LHCN-M2 (cell line): Measurements from ENCODE around the gene HDAC4. TPM values are rescaled to one million over a fixed set of nuclear protein-coding genes. Genes with fewer than 3 reads are reported as not detected.

Source experiments
- DNase-seq: peaks from one replicate; pipeline ENCODE4 v3.0.0-alpha.2; 2012; ENCODE audit warnings: low read depth
- total RNA-seq: library from RNA; depleted of rRNA; stranded (reverse); fragments of >200 nt; gene quantifications from 2 replicates; pipeline ENCODE4 v1.2.3, GENCODE V29; 2014

The HDAC4 gene
- total RNA-seq, 1 experiment from 2014 or later: 26.8 TPM

DNA sequence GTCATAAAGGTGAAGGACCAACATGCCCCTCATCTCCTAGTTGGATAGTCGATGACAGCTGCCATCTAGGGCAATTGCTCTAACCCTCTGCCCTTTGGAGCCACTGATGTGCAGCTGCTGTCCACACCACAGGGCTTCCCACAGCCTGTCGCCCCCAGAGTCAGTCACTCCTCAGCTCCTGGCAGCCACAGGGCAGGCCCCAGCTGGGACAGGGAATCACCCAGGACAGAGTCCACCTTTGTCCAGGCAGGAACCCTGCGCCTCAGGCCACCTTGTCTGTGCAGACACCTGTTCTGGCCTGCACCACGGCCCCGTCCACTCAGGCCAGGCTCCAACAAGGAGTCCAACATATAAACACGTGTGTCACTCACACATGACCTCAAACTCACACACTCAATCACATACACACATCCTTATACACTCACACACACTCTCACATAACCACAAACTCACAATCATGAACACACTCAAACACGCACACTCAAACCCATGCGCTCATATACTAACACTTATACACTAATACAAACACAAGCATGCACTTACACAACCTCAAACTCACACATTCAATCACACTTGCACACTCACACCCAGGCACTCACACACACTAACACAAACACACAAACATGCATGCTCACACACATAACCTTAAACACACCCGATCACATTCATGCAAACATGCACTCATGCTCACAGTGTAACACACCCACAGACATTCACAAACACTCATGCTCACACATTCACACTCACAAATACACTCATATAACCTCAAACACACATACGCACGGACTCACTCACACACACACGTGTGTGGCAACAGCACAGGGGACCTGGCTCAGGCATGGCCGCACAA, 29.7 kb downstream of the HDAC4 start:
- peak; percentile 56 for DNase-seq

DNA sequence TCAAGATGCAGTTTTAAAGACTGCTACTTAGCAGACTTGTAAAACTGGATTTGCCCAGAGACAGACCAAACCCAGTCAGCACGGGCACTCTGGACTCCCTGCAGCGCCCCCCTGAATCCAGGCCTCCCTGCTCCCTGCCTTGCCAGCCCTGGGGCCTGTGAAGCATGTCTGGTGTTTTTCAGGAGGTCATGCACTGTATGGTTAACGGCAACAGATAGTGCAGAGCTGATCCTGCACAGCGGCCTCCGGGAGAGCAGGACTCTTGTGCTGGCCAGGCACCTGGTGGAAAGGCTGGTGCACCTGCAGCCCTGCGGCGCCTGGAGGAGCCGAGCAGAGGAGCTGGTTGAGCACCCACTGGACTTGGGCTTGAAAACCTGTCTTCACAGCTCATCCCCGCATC, 30.4 kb downstream of the HDAC4 start:
- DNase-seq: no peak

DNA sequence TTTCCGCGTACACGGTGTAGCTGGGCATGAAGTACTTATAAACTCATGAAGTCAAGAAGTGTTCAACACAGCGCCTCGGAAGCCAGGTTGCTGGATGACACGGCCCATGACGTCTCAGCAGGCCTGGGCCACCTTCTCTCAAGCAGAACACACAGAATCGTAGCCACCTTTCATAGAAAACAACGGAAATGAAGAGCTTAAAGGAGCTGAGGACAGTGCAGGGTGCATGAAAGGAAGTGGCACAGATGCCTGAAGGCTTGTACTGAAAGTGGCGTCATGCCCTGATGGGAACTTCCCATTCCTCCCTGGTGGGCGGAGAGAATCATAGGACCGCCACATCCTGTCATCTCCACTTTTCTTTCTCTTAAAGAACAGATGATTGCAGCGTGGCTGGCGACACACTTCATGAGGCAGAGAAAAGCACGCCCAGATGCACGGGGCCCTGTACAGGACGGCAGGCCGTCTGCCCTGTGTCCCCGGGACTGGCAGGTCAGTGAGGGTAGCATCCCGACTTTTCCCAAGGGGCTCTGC, 31.1 kb downstream of the HDAC4 start:
- DNase-seq: no peak

DNA sequence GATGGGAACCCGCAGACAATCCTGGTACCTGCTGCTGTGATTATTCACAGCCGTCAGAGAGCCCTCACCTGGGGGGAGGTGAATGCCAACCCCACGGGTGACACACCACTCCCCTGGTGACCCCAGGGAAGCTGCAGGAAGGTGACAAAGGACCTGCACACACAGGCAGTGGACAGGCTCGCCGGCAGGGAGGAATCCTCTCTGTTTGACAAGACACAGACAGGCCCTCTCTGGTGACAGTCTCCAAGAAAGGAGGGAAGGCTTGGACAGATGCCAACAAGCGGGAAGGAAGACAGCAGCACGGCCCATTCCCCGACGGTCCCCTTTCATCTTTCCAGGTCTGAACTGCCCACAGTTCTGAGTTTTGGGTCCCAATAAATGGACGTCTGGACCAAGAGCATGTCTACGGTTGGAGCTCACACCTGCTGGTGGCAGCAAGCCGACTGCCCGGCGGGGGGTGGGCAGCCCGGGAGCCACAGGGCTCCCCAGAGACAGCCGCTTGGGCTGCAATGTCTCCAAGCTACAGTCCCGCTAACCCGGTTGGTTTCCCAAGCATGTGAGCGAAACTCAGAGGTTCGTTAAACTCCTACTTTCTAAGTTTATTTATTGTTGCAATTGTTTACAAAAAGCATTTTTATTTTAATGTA, 31.8 kb downstream of the HDAC4 start:
- no peak for DNase-seq

DNA sequence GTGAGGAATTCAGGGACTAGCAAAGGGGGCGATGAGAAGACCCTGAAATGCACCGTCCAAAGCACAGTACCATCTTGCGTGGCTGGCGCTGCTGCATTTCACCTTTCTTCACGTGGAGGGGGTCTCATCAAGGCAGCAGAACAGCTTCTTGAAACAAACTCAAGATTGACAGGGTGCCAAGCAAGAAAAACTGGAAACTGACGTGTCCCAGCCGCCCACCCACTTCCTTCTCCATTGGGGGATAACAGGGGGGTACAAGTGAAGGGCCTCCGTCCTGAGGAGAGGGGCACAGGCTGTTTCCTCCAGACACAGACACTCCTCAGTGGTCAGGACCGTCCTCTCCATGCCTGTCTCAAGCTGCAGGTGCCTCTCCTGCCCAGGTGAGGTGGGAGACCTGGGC, 32.5 kb downstream of the HDAC4 start:
- DNase-seq: no peak

DNA sequence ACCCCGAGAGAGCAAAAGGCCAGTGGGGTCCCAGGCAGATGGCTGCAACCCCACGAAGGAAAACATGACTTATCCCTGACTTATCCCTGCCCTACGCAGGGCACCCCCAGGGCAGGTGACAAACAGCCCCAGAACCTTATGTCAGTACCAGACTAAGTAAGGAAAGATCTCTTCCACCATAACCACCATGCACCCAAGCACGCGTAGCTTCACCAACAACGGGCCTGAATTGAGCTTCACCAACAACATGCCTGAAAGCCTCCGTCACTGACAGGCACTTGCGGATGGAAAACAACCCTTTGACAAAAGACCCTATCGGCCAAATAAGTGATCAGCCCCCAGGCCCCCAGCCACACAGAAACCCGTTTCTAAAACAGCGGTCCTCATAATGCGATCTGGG, 34.1 kb downstream of the HDAC4 start:
- DNase-seq: no peak

DNA sequence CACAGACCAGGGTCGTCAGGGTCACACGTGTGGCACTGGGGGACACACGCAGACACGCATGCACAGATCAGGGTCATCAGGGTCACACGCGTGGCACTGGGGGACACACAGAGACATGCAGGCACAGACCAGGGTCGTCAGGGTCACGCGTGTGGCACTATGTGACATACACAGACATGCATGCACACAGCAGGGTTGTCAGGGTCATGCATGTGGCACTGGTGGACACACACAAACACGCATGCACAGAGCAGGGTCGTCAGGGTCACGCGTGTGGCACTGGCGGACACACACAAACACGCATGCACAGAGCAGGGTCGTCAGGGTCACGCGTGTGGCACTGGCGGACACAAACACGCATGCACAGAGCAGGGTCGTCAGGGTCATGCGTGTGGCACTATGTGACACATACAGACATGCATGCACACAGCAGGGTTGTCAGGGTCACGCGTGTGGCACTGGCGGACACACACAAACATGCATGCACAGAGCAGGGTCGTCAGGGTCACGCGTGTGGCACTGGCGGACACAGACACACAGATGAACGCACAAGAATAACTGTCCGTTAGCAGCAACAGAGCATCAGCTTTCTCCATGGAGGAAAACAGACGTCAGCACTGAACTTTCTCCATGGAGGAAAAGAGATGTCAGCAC, 34.9 kb downstream of the HDAC4 start:
- DNase-seq: no peak

DNA sequence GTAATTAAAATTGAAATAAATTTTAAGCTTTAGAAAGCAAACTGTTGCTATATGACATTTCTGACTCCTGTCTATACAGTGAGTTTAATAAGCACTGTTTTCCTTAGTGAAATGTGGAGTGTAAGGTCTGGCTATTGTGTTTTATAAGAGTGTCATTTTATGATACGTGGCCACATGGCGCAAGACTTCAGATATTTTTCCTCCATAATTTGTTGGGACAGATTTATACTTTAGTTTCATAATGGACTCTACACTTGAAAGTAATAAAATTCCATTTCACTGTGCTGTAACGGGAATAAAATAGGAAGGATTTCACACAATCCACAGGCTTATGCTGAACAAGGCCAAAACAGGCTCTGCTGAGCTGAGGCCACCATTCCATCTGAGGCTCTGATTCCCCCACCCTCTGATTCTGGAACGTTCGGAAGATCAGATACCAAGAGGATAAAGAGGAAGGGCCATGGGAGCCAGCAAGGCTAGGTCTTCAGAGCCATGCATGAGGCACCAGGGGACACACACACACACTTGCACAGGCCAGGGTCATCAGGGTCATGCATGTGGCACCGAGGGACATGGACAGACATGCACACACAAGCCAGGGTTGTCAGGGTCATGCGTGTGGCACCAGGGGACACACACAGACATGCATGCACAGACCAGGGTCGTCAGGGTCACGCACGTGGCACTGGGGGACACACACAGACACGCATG, 35.6 kb downstream of the HDAC4 start:
- DNase-seq: no peak

DNA sequence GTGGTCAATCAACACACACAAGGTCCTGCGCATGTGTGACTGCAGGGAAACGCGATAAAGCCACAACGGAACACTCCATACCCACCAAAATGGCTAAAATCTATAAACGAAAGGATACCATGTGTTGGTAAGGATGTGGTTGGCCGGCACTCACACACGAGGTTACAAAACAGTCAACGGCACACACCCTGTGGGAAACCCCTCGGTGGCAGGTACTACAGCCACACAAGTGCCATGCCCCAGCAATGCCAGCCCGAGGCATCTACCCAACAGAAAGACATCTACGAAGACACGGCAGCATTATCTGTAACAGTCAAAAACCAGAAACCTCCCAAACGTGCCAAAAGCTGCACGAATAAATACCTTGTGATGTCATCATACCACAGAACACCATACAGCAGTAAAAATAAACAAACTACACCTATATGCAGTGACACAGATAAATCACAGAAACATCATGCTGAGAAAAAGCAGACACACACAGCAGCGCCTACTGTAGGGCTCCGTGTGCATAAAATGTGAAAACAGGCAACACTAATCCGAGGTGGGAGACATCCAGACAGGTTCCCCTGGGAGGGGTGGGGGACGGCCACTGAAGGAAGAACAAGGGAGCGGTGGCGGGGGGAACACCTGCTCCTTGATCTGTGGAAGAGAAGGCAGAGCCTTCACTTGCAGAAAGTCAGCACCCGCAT, 36.7 kb downstream of the HDAC4 start:
- no peak for DNase-seq

DNA sequence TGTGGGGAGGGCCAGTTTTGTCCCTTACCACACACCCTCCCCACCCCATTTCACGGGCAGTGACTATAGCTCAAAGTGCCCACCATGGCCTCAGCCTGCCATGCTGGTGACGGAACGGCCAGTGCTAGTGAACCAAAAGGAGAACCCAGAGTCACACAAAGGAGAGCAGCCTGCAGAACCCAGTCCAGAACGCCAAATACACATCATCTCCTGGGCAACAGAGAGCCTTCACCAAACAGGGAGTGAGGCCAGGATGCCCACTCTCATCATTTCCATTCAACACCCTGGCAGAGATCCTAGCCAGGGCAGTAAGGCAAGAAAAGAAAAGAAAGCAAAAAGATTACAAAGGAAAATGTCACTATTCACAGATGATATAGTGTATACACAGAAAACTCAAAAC, 38.3 kb downstream of the HDAC4 start:
- DNase-seq: no peak

DNA sequence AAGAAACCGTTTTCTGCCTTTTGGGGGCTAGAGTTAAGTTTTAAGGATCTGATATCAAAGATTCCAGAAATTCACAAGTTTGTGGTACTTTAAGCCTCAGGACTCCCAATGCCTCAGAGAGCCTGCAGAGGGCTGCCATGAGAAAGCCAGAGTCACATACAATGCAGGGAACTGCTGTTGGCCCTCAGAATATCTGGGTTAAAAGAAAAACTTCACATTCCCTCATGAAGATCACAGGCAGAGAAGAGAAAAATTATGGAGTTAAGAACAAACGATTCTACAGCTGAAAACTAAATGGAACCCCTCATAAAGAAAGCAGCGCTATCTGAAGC, 39.5 kb downstream of the HDAC4 start:
- DNase-seq: peak; percentile 7

DNA sequence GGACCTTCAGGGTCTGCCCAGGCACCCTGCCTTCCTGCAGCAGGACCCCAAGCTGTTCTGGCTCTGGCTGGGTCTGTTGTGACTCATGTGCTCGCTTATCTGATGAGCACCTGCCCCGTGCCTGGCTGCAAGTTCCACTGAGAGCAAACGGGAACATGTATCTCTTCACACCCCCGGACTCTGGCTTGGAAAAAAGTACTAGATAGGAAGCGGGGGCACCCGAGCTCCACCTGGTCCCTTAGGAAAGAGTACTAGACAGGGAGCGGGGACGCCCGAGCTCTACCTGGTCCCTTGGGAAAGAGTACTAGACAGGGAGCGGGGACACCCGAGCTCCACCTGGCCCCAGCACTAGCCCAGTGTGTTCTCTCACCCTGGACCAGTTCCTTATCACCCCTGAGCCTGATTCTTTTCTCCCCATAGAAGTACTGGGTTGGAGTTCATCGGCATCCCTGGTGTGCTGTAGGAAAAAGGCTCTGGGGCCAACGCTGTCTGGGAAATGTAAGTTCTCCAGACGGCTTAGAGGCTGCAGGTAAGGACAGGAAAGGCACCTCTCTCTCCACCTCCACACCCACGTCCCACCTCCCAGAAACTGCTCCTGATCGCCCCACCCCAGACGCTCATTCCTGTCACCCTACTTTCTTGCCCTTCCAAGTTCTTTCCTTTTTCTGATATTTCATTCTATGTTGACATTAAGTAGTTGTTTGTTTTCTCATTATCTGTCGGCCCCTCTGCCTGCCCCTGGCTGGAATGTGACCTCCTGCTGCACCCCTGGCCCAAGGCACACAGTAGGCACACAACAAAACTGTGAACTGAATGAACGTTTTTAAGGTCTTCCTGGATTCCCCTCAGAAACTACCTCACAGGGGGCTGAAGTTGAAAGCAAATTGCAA, 40.2 kb downstream of the HDAC4 start:
- no peak for DNase-seq

DNA sequence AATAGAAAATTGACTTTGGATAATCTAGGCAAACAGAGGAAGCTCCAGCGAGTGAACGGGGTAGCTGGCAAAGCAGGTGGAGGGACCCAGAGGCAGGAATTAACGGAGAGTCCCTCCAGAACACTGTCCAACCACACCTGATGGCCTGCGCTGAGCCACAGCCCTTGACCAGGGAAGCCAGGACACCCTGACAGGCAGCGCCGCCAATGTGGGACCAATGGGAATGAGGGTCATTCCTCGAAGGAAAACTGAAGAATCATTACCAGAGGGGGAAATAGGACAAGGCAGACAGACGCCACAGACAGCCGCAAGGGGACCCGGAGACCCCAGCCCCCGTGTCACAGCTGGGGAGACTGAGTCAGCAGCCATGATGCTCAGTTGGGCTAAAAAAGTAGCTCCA, 40.8 kb downstream of the HDAC4 start:
- DNase-seq: no peak

DNA sequence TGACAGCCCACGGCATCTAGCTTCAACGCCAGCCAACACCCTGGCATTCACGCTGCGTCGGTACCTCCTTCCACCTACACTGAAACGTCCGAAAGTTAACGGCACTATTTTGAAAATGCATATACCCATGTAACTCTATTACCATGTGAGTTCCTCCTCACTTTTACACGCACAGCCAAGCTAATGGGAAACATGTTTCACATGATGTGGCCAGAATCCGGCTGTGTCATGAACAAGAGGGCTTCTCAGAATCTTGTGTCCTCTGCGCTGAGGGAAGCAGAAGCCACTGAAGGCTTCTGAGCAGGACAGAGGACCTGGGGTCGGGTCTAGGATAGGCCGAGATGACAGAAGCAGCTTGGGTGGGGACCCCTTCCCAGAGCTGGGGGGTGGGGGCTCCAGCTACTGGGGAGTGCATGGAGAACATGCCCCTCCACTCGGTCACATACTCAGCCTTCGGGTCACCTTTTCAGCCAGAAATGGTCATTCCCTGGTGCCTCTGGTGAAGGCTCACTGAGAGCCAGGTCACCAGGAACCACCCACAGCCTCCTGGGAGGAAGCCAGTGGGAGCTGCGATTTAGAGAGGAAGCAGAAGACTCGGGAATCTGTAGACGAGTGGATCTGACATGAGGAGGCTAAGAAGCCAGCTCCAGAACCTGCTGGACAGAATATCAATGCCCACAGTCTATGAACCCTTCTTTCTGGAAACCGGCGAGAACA, 41.5 kb downstream of the HDAC4 start:
- DNase-seq: no peak

DNA sequence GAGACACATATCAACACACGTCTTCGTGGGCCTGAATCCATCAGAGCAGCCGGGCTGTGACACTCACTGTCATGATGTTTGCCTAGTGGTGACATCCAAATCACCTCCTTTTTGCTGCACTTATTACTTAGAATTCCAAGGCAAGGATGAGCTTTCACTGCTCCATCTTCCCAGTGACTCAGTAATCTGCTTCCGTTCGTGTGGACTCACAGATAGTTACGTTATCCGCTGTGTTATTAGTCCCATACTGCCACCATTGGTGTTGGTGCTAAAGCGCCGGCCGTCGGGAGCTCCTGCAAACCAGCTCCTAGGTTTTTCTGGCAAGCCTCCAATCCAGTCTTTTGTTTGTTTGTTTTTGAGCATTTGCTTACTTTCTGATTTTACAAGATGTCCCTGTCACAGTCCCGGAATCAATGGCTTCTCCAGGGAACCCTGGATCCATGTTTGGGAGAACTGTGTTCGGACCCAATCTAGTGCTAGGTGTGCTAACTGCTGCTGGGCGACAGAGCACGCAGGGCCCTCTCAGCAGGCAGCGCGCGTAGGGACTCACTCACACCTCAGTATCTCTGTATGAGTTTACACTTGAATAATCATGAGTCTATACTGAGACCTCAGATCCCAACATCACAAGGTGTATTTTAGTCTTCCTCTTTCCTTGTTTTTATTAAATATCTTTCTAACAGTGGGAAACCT, 42.6 kb downstream of the HDAC4 start:
- no peak for DNase-seq

DNA sequence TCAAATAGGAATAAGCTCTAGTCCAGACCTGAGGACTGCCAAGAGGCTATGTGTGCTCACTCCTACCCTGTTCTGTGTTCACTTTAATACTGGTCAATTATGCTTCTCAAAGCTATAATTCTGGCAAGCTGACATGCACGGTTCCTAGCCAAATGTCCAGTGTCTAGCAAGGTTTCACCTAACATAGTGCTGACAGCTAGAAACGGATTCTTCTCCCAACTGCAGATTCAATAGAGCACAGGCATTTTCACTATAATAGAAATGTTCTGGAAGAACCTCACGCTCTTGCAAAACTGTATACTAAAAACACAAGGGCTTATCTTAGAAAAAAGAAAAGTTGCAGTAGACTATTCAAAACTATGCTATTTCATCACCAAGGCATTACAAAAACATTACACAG, 45.1 kb downstream of the HDAC4 start:
- DNase-seq: no peak

DNA sequence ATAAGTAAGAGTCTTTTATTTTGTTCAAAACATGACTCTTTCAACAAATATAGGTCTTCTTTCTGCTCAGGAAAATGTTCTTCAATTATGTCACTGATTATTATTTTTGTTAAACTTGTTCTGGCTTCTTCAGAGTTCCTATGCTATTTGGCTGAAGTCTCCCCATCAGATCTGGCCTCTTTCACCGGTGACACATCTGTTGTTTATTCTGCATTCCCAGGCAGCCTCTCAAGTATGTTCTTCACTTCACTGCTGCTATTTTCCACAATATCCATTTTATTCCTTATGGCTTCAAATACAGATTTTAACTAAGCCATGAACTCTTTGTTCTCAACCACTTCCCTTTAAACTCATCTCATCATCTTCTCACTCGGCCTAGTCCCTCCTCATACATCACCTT, 45.7 kb downstream of the HDAC4 start:
- DNase-seq: no peak

DNA sequence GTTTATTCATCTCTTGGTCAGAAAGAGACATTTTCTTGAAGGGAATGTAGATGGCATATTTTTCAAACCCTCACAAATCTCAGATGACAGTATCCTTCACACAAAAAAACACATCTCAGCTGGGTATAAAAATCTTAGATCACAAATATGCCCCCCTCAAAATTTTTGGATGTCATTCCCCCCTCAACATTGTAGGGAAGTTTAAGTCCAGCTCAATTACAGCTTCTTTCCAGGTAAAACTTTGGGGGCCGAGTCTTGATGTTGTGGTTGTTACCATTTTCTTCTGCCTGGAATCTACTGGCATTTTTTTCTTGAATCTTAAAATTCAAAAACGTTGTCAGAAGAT, 46.1 kb downstream of the HDAC4 start:
- no peak for DNase-seq

DNA sequence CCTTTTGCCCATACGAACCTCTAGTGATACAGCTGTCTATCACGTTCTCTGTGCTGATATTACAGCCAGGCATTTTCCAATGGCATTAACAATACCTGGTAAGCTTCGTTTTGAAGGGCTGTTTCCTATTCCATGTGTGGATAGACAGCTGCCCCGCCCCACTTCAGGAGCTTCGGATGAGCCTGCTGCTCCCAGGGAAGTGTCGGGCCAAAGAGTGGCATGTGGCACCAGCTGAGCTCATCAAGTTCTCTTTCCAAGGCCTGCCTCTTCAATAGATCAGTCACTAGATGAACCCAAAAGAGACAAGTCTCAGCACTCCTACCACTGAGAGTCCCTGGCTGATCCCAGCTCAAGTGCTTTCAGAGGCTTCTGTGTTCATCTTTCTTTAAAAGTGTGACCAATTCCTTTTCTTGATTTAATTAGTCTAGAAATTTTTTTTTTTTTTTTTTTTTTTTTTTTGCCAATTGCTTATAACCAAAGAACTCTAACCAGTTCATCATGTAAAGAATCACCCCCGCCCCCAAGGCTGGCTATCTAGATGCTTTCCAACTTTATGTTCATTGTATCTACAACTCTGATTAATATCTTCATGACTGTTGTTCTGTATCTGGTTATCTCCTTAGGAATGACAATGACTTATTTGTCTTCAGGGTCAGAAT, 46.6 kb downstream of the HDAC4 start:
- no peak for DNase-seq
